GM18870 (cell line): ENCODE measurements around the gene ACSS2.
"Not testable (repeated sequence)": the region's sequence is repeated elsewhere in the genome, so short reads cannot be mapped to it uniquely, and the experiment has no call there.

Experiments
- ATAC-seq: cut with Tn5 transposase; IDR thresholded peaks from one replicate; pipeline ENCODE4 v1.9.1; 2021; ENCODE audit warnings: moderate library complexity; ENCODE audit not compliant: unreplicated experiment

The ACSS2 gene

GRCh38 chr20:34873583-34874093, 2.8 kb upstream of the ACSS2 start:
- no peak for ATAC-seq

GRCh38 chr20:34874094-34874654, 2.2 kb upstream of the ACSS2 start:
- no peak for ATAC-seq

- peak; percentile 43 for ATAC-seq
Observed at GRCh38 chr20:34875642-34876405, 588 bp upstream of the ACSS2 start.

DNA sequence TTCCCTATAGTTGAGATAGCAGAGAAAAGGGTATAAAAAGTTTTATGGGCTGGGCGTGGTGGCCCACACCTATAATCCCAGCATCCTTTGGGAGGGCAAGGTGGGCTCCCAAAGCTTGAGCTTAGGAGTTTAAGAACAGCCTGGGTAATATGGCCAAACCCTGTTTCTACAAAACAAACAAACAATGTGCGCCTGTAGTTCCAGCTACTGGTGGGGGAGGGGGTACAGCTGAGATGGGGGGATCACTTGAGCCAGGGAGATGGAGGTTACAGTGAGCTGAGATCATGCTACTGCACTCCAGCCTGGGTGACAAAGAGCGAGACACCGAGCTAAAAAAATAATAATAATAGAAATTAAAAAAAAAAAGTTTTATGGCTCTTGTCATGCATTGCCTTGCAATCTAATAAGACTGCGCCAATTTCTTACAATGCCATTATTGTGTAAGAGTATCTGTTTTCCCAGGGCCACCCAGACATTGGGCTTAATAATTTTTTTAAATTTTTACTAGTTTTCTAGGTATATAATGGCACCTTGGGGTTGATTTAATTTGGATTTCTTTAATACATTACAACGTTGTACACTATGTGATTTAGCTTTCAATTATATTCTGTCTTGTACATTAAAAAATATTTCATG, 3.9 kb downstream of the ACSS2 start:
- no peak for ATAC-seq

GRCh38 chr20:34880971-34881370, 4.6 kb downstream of the ACSS2 start:
- ATAC-seq, result not testable (repeated sequence)

GRCh38 chr20:34881689-34882088, 5.3 kb downstream of the ACSS2 start:
- ATAC-seq, result no peak

GRCh38 chr20:34883087-34883688, 6.8 kb downstream of the ACSS2 start:
- ATAC-seq, result no peak

DNA sequence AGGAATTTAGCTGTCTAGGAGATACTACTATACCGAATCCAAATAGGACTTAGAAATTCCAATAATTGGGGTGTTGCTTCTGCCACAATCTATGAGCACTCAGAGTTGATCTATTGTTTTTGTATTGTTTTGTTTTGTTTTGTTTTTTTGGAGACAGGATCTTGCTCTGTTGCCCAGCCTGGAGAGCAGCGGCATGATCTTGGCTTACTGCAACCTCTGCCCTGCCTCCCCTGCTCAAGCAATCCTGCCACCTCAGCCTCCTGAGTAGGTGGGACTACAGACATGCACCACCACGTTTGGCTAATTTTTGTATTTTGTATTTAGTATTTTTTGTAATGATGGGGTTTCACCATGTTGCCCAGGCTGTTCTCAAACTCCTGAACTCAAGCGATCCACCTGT, 7.4 kb downstream of the ACSS2 start:
- no peak for ATAC-seq

DNA sequence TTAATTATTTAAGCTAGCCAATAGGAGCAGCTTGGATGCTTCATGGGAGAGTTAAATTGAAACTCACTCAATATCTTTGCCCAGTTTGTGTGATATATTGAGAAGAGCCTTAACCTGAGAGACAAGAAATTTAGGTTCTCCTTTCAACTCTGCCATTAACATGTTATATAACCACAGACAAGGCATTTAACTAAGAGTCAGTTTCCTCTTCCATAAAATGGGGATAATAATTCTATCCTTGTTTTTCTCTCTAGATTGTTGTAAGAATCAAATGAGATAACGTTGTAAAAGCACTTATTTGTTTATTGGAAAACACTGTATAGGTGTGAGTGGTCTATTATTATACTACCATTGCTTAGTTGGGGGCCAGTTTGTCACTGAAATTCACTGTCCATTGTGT, 7.8 kb downstream of the ACSS2 start:
- no peak for ATAC-seq

DNA sequence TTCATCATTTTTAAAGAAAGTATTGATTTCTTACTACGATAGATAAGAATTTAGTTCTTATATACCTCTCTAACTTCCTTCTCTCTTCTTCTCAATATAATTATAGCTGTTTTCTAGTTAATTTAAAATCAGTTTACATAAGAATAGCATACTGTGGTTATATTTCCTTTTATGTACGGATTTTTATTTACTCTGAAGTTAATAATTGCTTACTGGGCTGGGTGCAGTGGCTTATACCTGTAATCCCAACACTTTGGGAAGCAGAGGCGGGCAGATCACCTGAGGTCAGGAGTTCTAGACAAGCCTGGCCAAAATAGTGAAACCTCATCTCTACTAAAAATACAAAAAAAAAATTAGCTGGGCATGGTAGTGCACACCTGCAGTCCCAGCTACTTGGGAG, 9.7 kb downstream of the ACSS2 start:
- ATAC-seq, result no peak

DNA sequence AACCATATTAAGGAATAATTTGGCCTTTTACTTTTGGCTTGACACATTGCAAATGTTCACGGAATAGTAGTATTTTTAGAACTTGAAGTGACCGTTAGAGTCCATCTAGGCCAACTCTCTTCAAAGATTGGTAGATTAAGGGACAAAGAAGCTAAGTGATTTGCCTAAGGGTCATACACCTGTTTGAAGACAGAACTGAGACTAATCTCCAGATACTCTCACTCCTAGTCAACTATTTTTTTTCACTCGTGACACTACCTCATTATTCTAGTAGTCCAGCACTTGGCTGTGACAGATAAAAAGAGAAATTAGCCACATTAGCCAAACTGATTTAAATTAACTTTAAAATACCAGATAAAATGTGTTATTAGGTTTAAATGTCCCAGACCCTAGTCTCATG, 10.6 kb downstream of the ACSS2 start:
- ATAC-seq, result no peak

DNA sequence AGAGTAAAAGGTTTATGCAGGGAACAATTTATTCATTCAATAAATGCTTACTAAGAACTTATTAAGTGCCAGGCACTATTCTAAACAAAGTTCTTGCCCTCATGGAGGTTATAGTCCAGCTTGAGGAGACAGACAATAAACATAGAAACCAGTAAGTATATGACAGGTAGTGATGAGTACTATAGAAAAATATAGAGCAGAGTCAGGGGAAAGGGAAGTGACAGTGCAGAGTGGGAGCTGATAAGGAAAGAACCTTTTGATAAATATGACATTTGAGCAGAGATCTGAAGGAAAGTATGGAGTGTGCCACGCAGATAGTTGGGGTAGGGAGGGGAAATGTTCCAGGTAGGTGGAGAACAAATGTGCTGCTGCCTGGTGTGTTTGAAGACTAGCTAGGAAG, 12.1 kb downstream of the ACSS2 start:
- ATAC-seq, result no peak

GRCh38 chr20:34891166-34892062, 15.0 kb downstream of the ACSS2 start:
- no peak for ATAC-seq

- ATAC-seq, result no peak
Observed at GRCh38 chr20:34892671-34893070, 16.3 kb downstream of the ACSS2 start.

DNA sequence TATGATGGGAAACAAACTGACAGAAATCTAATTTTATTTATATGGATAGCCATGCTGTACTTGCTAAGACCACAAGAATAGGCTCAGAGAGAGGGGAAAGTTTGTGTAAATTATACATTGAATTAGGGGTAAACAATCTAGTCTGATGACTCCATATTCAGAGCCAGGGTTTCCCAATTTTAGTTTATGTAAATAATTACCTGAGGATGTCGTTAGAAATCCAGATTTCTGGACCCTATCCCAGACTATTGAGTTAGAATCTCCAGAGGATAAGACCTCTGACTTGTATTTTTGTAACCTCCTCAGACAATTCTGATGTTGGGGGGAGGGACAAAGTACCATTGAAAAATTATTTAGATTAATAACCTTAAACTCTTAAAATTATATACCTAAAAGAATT, 18.3 kb downstream of the ACSS2 start:
- ATAC-seq, result no peak

DNA sequence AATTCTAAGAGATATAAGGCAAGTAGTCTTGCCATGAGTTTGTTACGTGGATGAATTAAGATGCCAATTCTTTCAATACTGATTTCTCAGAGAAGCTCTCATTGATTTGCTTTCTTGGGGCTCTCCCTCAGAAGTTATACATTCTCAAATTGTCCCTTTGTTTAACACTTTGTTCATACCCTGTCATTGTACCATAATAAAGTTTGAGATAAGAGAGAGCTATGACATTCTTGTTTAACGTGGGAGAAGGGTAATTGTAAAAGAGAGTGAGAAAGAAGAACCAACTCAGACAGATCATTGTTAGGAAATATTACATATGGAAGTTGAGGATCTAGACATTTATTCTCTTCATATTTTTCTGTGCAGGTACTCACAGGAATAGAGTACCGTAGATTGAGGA, 19.1 kb downstream of the ACSS2 start:
- no peak for ATAC-seq

DNA sequence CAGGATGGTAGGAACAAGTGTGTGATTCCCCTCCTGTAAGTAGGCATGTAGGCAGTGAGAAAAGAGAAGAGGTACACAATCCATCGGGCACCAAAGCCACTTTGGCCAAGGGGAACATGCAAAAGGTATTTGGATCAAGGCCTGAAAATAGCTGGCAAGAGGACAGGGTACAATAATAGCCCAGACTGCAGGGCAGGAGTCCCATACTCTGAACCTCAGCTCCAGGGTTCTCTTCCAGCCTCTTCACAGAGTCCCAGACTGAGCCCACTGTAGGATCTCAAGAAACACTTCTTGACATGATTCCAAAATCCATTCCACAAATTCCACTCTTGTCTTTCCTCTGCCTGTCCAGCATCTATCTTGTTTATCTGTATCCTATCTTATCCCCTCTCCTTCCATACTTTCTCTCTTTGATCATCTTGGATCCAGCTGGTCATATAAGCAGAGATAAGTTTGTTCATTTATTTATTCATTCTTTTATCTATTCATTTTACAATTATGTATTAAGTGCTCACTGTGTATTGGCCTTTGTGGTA, 19.7 kb downstream of the ACSS2 start:
- no peak for ATAC-seq

GRCh38 chr20:34898129-34898528, 21.7 kb downstream of the ACSS2 start:
- not testable (repeated sequence) for ATAC-seq

GRCh38 chr20:34898731-34899130, 22.3 kb downstream of the ACSS2 start:
- ATAC-seq, result not testable (repeated sequence)

GRCh38 chr20:34904202-34904621, 27.8 kb downstream of the ACSS2 start:
- ATAC-seq, result no peak
